HepG2 (cell line): ENCODE measurements around the gene DACT2. TPM values are rescaled to one million over a fixed set of nuclear protein-coding genes. Genes with fewer than 3 reads are reported as not detected.

Experiments used
- FOSL2 ChIP-seq: sonication (generic); formaldehyde crosslinking; IDR thresholded peaks from 2 replicates; pipeline ENCODE4 v1.4.0; 2020; ENCODE audit warnings: missing genetic modification reagents
- HHEX ChIP-seq: IDR thresholded peaks from 2 replicates; pipeline ENCODE4 v1.6.1; 2016; ENCODE audit warnings: control low read depth
- HNF1B ChIP-seq: sonication (generic); formaldehyde crosslinking; IDR thresholded peaks from 2 replicates; pipeline ENCODE4 v1.5.1; 2020; ENCODE audit warnings: mild to moderate bottlenecking, moderate library complexity, missing genetic modification reagents
- HNRNPLL ChIP-seq: fragments of 200-400 bp; formaldehyde crosslinking; IDR thresholded peaks from 2 replicates; pipeline ENCODE4 v1.6.1; 2017; ENCODE audit warnings: mild to moderate bottlenecking, low read depth, low read length; ENCODE audit not compliant: poor library complexity, severe bottlenecking
- KDM2A ChIP-seq: sonication (generic); formaldehyde crosslinking; IDR thresholded peaks from 2 replicates; pipeline ENCODE4 v1.4.0; 2020; ENCODE audit warnings: low read depth, missing genetic modification reagents, borderline replicate concordance
- MTF2 ChIP-seq: sonication (generic); formaldehyde crosslinking; IDR thresholded peaks from 2 replicates; pipeline ENCODE4 v1.5.0; 2020; ENCODE audit warnings: missing genetic modification reagents, borderline replicate concordance
- RNF2 ChIP-seq: fragments of 450-650 bp; conservative IDR thresholded peaks from 2 replicates; pipeline ENCODE4 v1.6.1; 2016; ENCODE audit warnings: low read depth
- SKIL ChIP-seq: sonication (generic); formaldehyde crosslinking; IDR thresholded peaks from 2 replicates; pipeline ENCODE4 v1.8.0; 2022; ENCODE audit warnings: missing genetic modification reagents, mild to moderate bottlenecking, moderate library complexity, borderline replicate concordance
- TFDP1 ChIP-seq: IDR thresholded peaks from 2 replicates; pipeline ENCODE4 v1.6.1; 2016; ENCODE audit warnings: missing compliant biosample characterization, missing genetic modification reagents, borderline replicate concordance
- XRCC5 ChIP-seq: fragments of 200-400 bp; formaldehyde crosslinking; optimal IDR thresholded peaks from 2 replicates; pipeline ENCODE3; 2017; ENCODE audit warnings: mild to moderate bottlenecking, low read length
- ZNF274 ChIP-seq: sonication (generic); formaldehyde crosslinking; IDR thresholded peaks from 2 replicates; pipeline ENCODE4 v1.5.1; 2020; ENCODE audit warnings: mild to moderate bottlenecking, missing genetic modification reagents
- ZNF512 ChIP-seq: sonication (generic); formaldehyde crosslinking; IDR thresholded peaks from 2 replicates; pipeline ENCODE4 v1.4.0; 2020; ENCODE audit warnings: mild to moderate bottlenecking, missing genetic modification reagents
- ZNF530 ChIP-seq: sonication (generic); formaldehyde crosslinking; IDR thresholded peaks from 2 replicates; pipeline ENCODE4 v1.5.0; 2020; ENCODE audit warnings: low read depth, mild to moderate bottlenecking, missing genetic modification reagents
- ZNF704 ChIP-seq: sonication (generic); formaldehyde crosslinking; IDR thresholded peaks from 2 replicates; pipeline ENCODE4 v1.8.1; 2023; ENCODE audit warnings: mild to moderate bottlenecking, inconsistent platforms, moderate library complexity, missing genetic modification reagents, borderline replicate concordance
- polyA plus RNA-seq, 8 experiments: library from polyadenylated mRNA; depleted of rRNA in 3 of 8; stranded (reverse) in 7 of 8; unstranded in 1 of 8; fragments of >200 nt; fragmentation: Illumina TruSeq in 4 of 8; extraction: Trizol in 4 of 8; gene quantifications; 2 replicates each; pipeline versions ENCODE4 v1.2.1 to v1.2.3, GENCODE V29; 2011 to 2016; ENCODE audit warnings: low read depth in 4 of 8, missing spikeins in 1 of 8, mixed read lengths in 1 of 8; ENCODE audit not compliant: insufficient read depth in 1 of 8
- total RNA-seq, 5 experiments: library from RNA; depleted of rRNA; stranded (reverse); fragments of >200 nt; fragmentation: Illumina TruSeq; extraction: Trizol; gene quantifications; 2 replicates each; pipeline ENCODE4 v1.2.3, GENCODE V29; 2016; ENCODE audit warnings: low read depth in 1 of 5
- TF ChIP-seq, protein P1 (sequence below): IDR thresholded peaks from 2 replicates; pipeline ENCODE4 v1.6.1; 2016
- TF ChIP-seq, protein P2 (sequence below): IDR thresholded peaks from 2 replicates; pipeline ENCODE4 v1.6.1; 2012; ENCODE audit warnings: low read length, improper control_type of control experiment

DACT2 gene
- total and polyA plus RNA-seq, 2 of the 13 experiments (the other 11 are each of a cell fraction or from before 2014, with no cell fraction given) = 0.15 TPM; not detected in 1

- peak; percentile 67 for TF ChIP-seq FOSL2 (CRISPR knock-in tag)
- TF ChIP-seq KDM2A (CRISPR knock-in tag) = peak; percentile 67; the same call in 1 of the 2 replicates
- 0 out of 2 replicates have a peak, but pooled peaks have one; percentile 49 for TF ChIP-seq RNF2
- TF ChIP-seq HHEX (CRISPR knock-in tag) = no peak; the same call in 1 of the 2 replicates
- no peak for TF ChIP-seq ZNF704 (CRISPR knock-in tag)
- peak; percentile 94 for TF ChIP-seq HNF1B (CRISPR knock-in tag)
- no peak for TF ChIP-seq HNRNPLL
- peak; percentile 94 for TF ChIP-seq SKIL (CRISPR knock-in tag)
- 0 out of 2 replicates have a peak, but pooled peaks have one; percentile 46 for TF ChIP-seq MTF2 (CRISPR knock-in tag)
- peak; percentile 47; the same call in 1 of the 2 replicates for TF ChIP-seq TFDP1 (CRISPR knock-in tag)
- TF ChIP-seq XRCC5 = peak; percentile 27
- TF ChIP-seq, protein P1, sequence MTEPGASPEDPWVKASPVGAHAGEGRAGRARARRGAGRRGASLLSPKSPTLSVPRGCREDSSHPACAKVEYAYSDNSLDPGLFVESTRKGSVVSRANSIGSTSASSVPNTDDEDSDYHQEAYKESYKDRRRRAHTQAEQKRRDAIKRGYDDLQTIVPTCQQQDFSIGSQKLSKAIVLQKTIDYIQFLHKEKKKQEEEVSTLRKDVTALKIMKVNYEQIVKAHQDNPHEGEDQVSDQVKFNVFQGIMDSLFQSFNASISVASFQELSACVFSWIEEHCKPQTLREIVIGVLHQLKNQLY (CRISPR knock-in tag) = peak; percentile 79
- peak; percentile 87; the same call in 1 of the 2 replicates for TF ChIP-seq ZNF274 (CRISPR knock-in tag)
- TF ChIP-seq ZNF512 (CRISPR knock-in tag) = no peak
- no peak for TF ChIP-seq ZNF530 (CRISPR knock-in tag)
- TF ChIP-seq, protein P2, sequence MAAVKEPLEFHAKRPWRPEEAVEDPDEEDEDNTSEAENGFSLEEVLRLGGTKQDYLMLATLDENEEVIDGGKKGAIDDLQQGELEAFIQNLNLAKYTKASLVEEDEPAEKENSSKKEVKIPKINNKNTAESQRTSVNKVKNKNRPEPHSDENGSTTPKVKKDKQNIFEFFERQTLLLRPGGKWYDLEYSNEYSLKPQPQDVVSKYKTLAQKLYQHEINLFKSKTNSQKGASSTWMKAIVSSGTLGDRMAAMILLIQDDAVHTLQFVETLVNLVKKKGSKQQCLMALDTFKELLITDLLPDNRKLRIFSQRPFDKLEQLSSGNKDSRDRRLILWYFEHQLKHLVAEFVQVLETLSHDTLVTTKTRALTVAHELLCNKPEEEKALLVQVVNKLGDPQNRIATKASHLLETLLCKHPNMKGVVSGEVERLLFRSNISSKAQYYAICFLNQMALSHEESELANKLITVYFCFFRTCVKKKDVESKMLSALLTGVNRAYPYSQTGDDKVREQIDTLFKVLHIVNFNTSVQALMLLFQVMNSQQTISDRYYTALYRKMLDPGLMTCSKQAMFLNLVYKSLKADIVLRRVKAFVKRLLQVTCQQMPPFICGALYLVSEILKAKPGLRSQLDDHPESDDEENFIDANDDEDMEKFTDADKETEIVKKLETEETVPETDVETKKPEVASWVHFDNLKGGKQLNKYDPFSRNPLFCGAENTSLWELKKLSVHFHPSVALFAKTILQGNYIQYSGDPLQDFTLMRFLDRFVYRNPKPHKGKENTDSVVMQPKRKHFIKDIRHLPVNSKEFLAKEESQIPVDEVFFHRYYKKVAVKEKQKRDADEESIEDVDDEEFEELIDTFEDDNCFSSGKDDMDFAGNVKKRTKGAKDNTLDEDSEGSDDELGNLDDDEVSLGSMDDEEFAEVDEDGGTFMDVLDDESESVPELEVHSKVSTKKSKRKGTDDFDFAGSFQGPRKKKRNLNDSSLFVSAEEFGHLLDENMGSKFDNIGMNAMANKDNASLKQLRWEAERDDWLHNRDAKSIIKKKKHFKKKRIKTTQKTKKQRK = no peak
These were observed 36.4 kb downstream of the DACT2 start (continued) for GRCh38 chr6:168282985-168283685.
